Activated CD4-positive, alpha-beta T cell treated with anti-CD3 and anti-CD28 coated beads, Interleukin-2, amount 10 ng/mL, durations not matched to agents 7 days and 5 days (primary cell): Measurements from ENCODE around the gene STAT5A. TPM values are rescaled to one million over a fixed set of nuclear protein-coding genes. Genes with fewer than 3 reads are reported as not detected.
A peak's percentile ranks its signal among the peaks of the same experiment; 100 is the strongest.

Experiments
- CTCF ChIA-PET: fragments of 350-600 bp; sonication (Branson Sonifier 250); formaldehyde crosslinking; loops from one replicate; lab custom pipeline; 2021; ENCODE audit warnings: antibody characterized with exemption; lab: Charles Lee
- POLR2A ChIA-PET: fragments of 350-600 bp; sonication (Branson Sonifier 250); formaldehyde crosslinking; loops from one replicate; lab custom pipeline; 2021; ENCODE audit warnings: antibody characterized with exemption; lab: Charles Lee
- DNase-seq: peaks from one replicate; pipeline ENCODE4 v3.0.0-alpha.2; 2020
- H3K27ac Mint-ChIP-seq: one replicate; pipeline ENCODE4 v1.8.0; 2021; ENCODE audit warnings: mild to moderate bottlenecking, moderate library complexity, mixed read lengths
- H3K27me3 Mint-ChIP-seq: one replicate; pipeline ENCODE4 v1.8.0; 2021; ENCODE audit warnings: mixed read lengths
- H3K36me3 Mint-ChIP-seq: one replicate; pipeline ENCODE4 v1.8.0; 2021; ENCODE audit warnings: low read depth, mixed read lengths
- H3K4me1 Mint-ChIP-seq: one replicate; pipeline ENCODE4 v1.8.0; 2021; ENCODE audit warnings: mixed read lengths
- H3K4me3 Mint-ChIP-seq: one replicate; pipeline ENCODE4 v1.8.0; 2021; ENCODE audit warnings: mild to moderate bottlenecking, moderate library complexity, mixed read lengths
- H3K9me3 Mint-ChIP-seq: one replicate; pipeline ENCODE4 v1.8.0; 2021; ENCODE audit warnings: mixed read lengths
- total RNA-seq, 2 experiments: library from RNA; stranded (reverse); gene quantifications; one replicate each; pipeline ENCODE4 v1.2.3, GENCODE V29; 2021

The STAT5A gene
- total RNA-seq, 2 experiments from 2014 or later = 99.5 to 108 TPM

DNA sequence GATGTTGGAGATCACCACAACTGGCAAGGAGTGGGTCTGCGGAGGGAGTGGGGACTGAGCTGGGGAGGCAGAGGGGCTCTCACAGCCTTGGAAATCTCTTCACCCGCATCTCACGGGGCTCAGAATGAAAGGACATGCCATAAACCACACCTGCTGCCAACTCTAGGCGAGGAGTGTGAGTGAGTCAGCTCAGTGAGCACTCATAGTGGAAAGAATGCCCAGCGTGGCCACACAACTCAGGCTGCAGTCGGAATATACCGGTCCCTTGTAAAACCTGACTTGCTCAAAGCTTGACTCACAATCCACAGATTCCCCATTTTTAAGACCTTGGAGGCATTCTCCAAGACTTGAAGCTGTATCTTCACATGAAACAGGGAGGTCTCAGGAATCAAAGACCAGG is 36.7 kb downstream of the STAT5A start:
- POLR2A ChIA-PET = no interaction called here
- Mint-ChIP-seq H3K4me3 (no peak overlapping the region), H3K4me1 (peaks cover 34% of the 10 kb centered on the region), H3K27me3 (no peaks in the 10 kb centered on the region), H3K36me3 (peaks cover 62% of the 10 kb centered on the region), H3K9me3 (no peaks in the 10 kb centered on the region), H3K27ac (no peak overlapping the region)
- DNase-seq = no peak
- CTCF ChIA-PET = interaction anchor here (1.3 to 22.5 kb wide), 3 partner anchors 11 to 80 kb away, joined by 3 to 357 read pairs (median 12); no protein-coding TSS in a partner anchor

DNA sequence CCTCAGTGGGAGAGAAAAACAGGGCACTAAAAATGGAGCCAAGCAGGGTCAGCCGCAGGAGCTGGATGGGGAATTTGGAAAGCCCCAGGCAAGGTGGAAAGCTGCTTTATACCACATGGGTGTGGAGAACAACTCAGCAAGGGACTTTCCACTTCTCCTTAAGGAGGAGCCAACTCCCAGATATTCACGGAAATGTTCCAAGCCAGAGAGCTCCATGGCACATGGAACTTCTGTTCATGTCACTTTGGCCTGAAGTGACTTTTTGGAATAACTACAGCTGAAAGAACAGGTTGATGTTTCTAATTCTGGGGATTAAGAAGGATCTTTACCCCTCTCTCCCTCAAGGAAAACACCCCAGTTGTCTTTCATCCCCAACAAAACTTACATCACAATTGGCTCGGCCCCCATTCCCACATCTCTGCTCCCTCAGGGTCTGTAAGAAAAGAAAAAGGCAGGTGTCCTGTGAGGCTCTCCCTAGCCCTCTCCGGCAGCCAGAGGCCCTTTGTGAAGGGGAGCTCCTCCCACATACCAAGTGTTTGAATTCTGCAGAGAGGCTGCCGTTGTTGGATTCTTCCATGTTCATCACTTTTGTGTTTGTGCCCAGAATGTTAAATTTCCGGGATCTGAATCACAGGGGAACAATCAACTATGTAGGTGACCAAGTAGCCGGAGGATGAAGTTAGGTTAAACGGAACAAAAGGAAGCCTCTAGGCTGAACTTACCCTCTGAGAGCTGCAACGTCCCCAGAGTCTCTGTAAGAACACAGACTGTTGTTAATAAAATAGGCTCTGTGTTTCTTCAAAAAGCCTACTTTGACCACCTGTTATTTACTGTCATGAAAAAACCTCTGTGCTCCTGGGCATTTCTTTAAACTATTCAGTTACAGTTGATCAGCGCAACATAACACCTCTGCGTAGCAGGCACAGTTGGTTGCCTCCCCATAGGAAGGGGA is 41.0 kb downstream of the STAT5A start:
- Mint-ChIP-seq H3K36me3 (peaks cover 51% of the 10 kb centered on the region), H3K4me1 (peaks cover 11% of the 10 kb centered on the region), H3K9me3 (no peaks in the 10 kb centered on the region), H3K27ac (peak overlapping the region; percentile 27), H3K4me3 (no peak overlapping the region), H3K27me3 (no peaks in the 10 kb centered on the region)
- ChIA-PET POLR2A (no interaction called here), CTCF (interaction anchor here (0.6 to 22.5 kb wide), 4 partner anchors 11 to 980 kb away, joined by 4 to 357 read pairs (median 6); no protein-coding TSS in a partner anchor)
- DNase-seq = no peak

GRCh38 chr17:42333053-42333452 is 44.8 kb downstream of the STAT5A start:
- Mint-ChIP-seq H3K4me3 (no peak overlapping the region), H3K4me1 (peaks cover 37% of the 10 kb centered on the region), H3K36me3 (peaks cover 60% of the 10 kb centered on the region), H3K9me3 (no peaks in the 10 kb centered on the region), H3K27ac (no peak overlapping the region), H3K27me3 (no peaks in the 10 kb centered on the region)
- DNase-seq = no peak
- ChIA-PET POLR2A (no interaction called here), CTCF (interaction anchor here (1.0 kb wide), 1 partner anchor 15 kb away, joined by 3 read pairs; no protein-coding TSS in a partner anchor)

- Mint-ChIP-seq H3K27me3 (no peaks in the 10 kb centered on the region), H3K9me3 (no peaks in the 10 kb centered on the region), H3K4me1 (peaks cover 49% of the 10 kb centered on the region), H3K27ac (peak overlapping the region; percentile 86), H3K36me3 (peaks cover 60% of the 10 kb centered on the region), H3K4me3 (no peak overlapping the region)
- POLR2A ChIA-PET = no interaction called here
- DNase-seq = no peak
- CTCF ChIA-PET = interaction anchor here (0.8 to 3.2 kb wide), 4 partner anchors 10 to 112 kb away, joined by 3 to 15 read pairs (median 9); no protein-coding TSS in a partner anchor
These were observed 46.4 kb downstream of the STAT5A start for GRCh38 chr17:42334677-42335076.

DNA sequence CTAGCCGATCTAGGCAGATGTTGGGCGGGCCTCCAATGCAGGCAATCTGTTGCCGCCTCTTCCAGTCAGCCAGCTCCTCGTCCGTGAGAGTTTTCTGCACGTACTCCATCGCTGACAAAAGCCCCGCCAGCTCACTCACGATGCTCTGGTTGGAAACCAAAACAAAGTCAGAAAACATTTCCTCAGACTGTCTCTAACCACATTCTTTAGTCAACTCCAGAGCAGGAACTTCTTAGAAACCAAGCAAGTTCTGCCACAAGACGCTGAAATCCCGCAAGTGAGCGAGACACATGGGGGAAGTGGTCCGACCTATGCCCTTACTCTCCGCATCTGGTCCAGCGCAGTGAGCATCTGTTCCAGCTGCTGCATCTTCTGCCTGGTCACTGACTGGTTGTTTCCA is 49.1 kb downstream of the STAT5A start:
- Mint-ChIP-seq H3K27ac (peak overlapping the region; percentile 92), H3K9me3 (no peaks in the 10 kb centered on the region), H3K4me3 (peak overlapping the region; percentile 54), H3K4me1 (peaks cover 75% of the 10 kb centered on the region), H3K27me3 (no peaks in the 10 kb centered on the region), H3K36me3 (peaks cover 72% of the 10 kb centered on the region)
- peak; percentile 86 for DNase-seq
- POLR2A ChIA-PET = interaction anchor here (0.9 to 1.2 kb wide), 2 partner anchors 51 to 52 kb away, joined by 3 to 4 read pairs; partner anchors contain the start of gene STAT3
- CTCF ChIA-PET = interaction anchor here (0.6 to 3.2 kb wide), 5 partner anchors 13 to 525 kb away, joined by 3 to 12 read pairs (median 3); partner anchors contain the start of gene STAT3

DNA sequence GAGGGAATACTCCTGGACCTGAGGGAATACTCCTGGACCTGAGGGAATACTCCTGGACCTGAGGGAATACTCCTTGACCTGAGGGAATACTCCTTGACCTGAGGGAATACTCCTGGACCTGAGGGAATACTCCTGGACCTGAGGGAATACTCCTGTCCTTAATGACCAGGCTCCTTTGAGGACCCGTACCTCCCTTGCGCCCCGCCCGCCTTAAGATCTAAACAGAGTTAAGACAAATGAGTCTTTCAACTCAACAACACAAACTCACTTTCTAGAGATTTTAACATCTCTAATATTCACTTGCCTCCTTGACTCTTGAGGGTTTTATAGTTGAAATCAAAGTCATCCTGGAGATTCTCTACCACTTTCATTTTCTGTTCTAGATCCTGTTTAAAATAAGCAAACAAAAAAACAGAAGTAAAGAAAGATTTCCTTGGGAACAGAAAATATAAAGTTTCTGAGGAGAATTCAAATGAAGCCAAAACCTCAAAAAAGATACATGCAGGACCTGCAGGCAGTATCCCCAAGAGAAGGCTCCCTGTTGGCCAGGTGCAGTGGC is 50.2 kb downstream of the STAT5A start:
- DNase-seq = no peak
- no peaks in the 10 kb centered on the region for H3K9me3 Mint-ChIP-seq
- ChIA-PET CTCF (interaction anchor here (0.9 kb wide), 1 partner anchor 10 kb away, joined by 3 read pairs; no protein-coding TSS in a partner anchor), POLR2A (no interaction called here)
- no peaks in the 10 kb centered on the region for H3K27me3 Mint-ChIP-seq
- peak overlapping the region; percentile 59 for H3K4me3 Mint-ChIP-seq
- peaks cover 73% of the 10 kb centered on the region for H3K36me3 Mint-ChIP-seq
- peak overlapping the region; percentile 80 for H3K27ac Mint-ChIP-seq
- peaks cover 77% of the 10 kb centered on the region for H3K4me1 Mint-ChIP-seq

DNA sequence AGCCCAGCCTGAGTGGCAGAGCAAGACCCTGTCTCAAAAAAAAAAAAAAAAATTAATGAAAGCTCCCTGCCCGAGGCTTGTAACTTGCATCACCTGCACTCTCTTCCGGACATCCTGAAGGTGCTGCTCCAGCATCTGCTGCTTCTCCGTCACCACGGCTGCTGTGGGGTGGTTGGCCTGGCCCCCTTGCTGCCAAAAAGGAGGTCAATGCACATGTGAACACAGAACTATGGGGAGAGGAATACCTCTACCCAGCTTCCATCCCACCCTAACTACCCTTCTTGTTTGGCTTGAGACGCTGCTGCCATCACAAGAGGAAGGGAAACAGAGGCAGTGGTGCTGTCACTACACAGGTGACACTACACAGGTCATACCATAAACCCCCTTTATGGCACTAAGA is 50.9 kb downstream of the STAT5A start:
- H3K27ac Mint-ChIP-seq = peak overlapping the region; percentile 86
- ChIA-PET CTCF (interaction anchor here (0.7 to 0.9 kb wide), 2 partner anchors 9 to 180 kb away, joined by 3 read pairs; no protein-coding TSS in a partner anchor), POLR2A (no interaction called here)
- H3K4me3 Mint-ChIP-seq = peak overlapping the region; percentile 50
- H3K36me3 Mint-ChIP-seq = peaks cover 74% of the 10 kb centered on the region
- H3K4me1 Mint-ChIP-seq = peaks cover 77% of the 10 kb centered on the region
- no peaks in the 10 kb centered on the region for H3K9me3 Mint-ChIP-seq
- DNase-seq = no peak
- no peaks in the 10 kb centered on the region for H3K27me3 Mint-ChIP-seq

DNA sequence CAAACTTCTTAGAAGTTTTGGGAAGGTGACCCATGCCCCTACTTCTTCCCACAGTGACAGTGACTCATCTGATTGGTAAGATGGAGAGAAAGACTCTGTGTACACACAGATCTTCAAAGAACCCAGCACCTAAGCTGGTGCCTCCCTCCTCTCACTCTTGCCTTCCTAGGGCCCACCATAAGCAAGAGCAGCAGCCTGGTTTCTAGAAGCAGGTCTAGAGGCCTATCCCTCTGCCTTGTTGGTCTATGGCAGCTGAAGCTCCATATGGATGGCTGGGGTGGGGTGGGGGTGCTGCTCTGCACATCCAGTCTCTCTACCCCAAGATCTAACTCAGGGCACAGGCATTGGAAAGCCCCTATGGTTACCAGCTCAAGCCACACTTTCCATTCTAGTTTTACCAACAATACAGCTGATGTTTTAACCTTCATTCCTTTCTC is 52.4 kb downstream of the STAT5A start:
- POLR2A ChIA-PET = interaction anchor here (0.6 to 1.8 kb wide), 2 partner anchors 33 to 48 kb away, joined by 3 to 9 read pairs; partner anchors contain the start of gene STAT3
- CTCF ChIA-PET = interaction anchor here (1.0 to 2.9 kb wide), 12 partner anchors 10 to 119 kb away, joined by 3 to 10 read pairs (median 4); no protein-coding TSS in a partner anchor
- Mint-ChIP-seq H3K4me3 (no peak overlapping the region), H3K27ac (peak overlapping the region; percentile 78), H3K36me3 (peaks cover 69% of the 10 kb centered on the region), H3K4me1 (peaks cover 68% of the 10 kb centered on the region), H3K27me3 (no peaks in the 10 kb centered on the region), H3K9me3 (no peaks in the 10 kb centered on the region)
- DNase-seq = peak; percentile 35

- CTCF ChIA-PET = interaction anchor here (1.0 to 2.9 kb wide), 9 partner anchors 13 to 120 kb away, joined by 4 to 10 read pairs (median 8); partner anchors contain the start of gene STAT3
These were observed 53.3 kb downstream of the STAT5A start for GRCh38 chr17:42341568-42341967.

DNA sequence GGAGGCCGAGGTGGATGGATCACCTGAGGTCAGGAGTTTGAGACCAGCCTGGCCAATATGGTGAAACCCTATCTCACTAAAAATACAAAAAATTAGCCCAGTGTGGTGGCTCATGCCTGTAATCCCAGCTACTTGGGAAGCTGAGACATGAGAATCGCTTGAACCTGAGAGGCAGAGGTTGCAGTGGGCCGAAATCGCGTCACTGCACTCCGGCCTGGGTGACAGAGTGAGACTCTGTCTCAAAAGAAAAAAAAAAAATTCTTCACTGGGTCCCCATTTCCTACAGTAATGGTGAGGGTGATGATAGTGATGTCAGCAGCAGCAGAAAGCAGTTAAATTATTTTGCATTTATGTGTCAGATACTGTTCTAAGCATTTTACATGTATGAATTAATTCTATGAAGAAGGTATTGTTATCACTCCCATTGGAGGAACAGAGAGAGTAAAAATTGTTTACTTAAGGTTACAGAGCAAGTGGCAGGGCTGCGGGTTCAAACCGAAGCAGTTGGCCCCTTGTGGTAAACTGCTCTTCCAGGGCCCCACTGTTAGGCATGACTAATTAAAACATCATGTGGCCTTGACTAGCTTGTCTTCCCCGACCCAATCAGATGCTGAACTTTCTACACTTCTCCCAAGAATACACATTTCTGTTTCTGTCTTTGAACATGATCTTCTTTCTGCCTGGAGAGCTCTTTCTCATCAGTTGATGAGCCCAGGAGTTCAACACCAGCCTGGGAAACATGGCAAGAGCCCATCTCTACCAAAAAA is 54.1 kb downstream of the STAT5A start:
- CTCF ChIA-PET = interaction anchor here (0.7 to 2.9 kb wide), 8 partner anchors 16 to 175 kb away, joined by 3 to 8 read pairs (median 4); partner anchors contain the start of gene STAT3
- Mint-ChIP-seq H3K27me3 (no peaks in the 10 kb centered on the region), H3K9me3 (no peaks in the 10 kb centered on the region), H3K27ac (peak overlapping the region; percentile 78), H3K4me1 (peaks cover 63% of the 10 kb centered on the region), H3K4me3 (peak overlapping the region; percentile 12), H3K36me3 (peaks cover 73% of the 10 kb centered on the region)
- POLR2A ChIA-PET = interaction anchor here (0.6 to 0.9 kb wide), 4 partner anchors 12 to 230 kb away, joined by 3 to 5 read pairs (median 3); partner anchors contain the start of genes DHX58 and STAT3
- DNase-seq = peak; percentile 51

More at GRCh38 chr17:42341568-42341967, 53.3 kb downstream of the STAT5A start:
- POLR2A ChIA-PET = interaction anchor here (0.6 to 1.8 kb wide), 2 partner anchors 47 to 82 kb away, joined by 5 to 9 read pairs; partner anchors contain the start of genes CAVIN1 and STAT3
- H3K4me1 Mint-ChIP-seq = peaks cover 67% of the 10 kb centered on the region
- H3K27ac Mint-ChIP-seq = peak overlapping the region; percentile 78
- no peaks in the 10 kb centered on the region for H3K9me3 Mint-ChIP-seq
- DNase-seq = no peak
- no peaks in the 10 kb centered on the region for H3K27me3 Mint-ChIP-seq
- no peak overlapping the region for H3K4me3 Mint-ChIP-seq
- H3K36me3 Mint-ChIP-seq = peaks cover 73% of the 10 kb centered on the region

- H3K36me3 Mint-ChIP-seq = peaks cover 70% of the 10 kb centered on the region
- H3K4me3 Mint-ChIP-seq = no peak overlapping the region
- H3K27ac Mint-ChIP-seq = no peak overlapping the region
- H3K9me3 Mint-ChIP-seq = no peaks in the 10 kb centered on the region
- CTCF ChIA-PET = interaction anchor here (0.6 to 1.1 kb wide), 3 partner anchors 13 to 31 kb away, joined by 3 to 5 read pairs (median 4); no protein-coding TSS in a partner anchor
- no peaks in the 10 kb centered on the region for H3K27me3 Mint-ChIP-seq
- H3K4me1 Mint-ChIP-seq = peaks cover 61% of the 10 kb centered on the region
- no peak for DNase-seq
- POLR2A ChIA-PET = no interaction called here
These were observed 57.2 kb downstream of the STAT5A start for GRCh38 chr17:42345396-42346073.
